A673 (cell line): ENCODE results near the gene FGL2.

Experiments
- CTCF ChIP-seq: fragments of 300-800, 200-600 bp; sonication (generic); conservative IDR thresholded peaks from 2 replicates; pipeline ENCODE4 v1.5.1; 2017; ENCODE audit warnings: low read depth, mild to moderate bottlenecking, antibody characterized with exemption, low read length, moderate library complexity, mixed read lengths
- EZH2 ChIP-seq: fragments of 200-600 bp; sonication (generic); IDR thresholded peaks from 2 replicates; pipeline ENCODE4 v1.6.1; 2017; ENCODE audit warnings: borderline replicate concordance, low read depth, mild to moderate bottlenecking, mixed read lengths, antibody characterized with exemption, low read length; ENCODE audit not compliant: poor library complexity, severe bottlenecking

- TF ChIP-seq CTCF (no peak), EZH2 (no peak)
Observed at GRCh38 chr7:77181015-77181595, 18.5 kb downstream of the FGL2 start.
